HUDEP-2 (cell line): Measurements from ENCODE around the gene NIPSNAP3A.

Experiments
- DNase-seq, 76 experiments: peaks; one replicate each; lab custom pipeline; 2025; ENCODE audit not compliant: unreplicated experiment in 76 of 76; lab: John Stamatoyannopoulos, UW

NIPSNAP3A gene

GRCh38 chr9:104800068-104800785, 52.7 kb downstream of the NIPSNAP3A start:
- no peak for DNase-seq

GRCh38 chr9:104802110-104802509, 54.6 kb downstream of the NIPSNAP3A start:
- no peak for DNase-seq

- DNase-seq: no peak
Observed at GRCh38 chr9:104802906-104803305, 55.4 kb downstream of the NIPSNAP3A start.

GRCh38 chr9:104805441-104805840, 58.0 kb downstream of the NIPSNAP3A start:
- no peak for DNase-seq

- peak in 12 of 76 experiments; percentile 2 to 31 (median 4) for DNase-seq
Observed at GRCh38 chr9:104808035-104808614, 60.6 kb downstream of the NIPSNAP3A start.
